Measurements from ENCODE around the gene ZNF175.

DNA sequence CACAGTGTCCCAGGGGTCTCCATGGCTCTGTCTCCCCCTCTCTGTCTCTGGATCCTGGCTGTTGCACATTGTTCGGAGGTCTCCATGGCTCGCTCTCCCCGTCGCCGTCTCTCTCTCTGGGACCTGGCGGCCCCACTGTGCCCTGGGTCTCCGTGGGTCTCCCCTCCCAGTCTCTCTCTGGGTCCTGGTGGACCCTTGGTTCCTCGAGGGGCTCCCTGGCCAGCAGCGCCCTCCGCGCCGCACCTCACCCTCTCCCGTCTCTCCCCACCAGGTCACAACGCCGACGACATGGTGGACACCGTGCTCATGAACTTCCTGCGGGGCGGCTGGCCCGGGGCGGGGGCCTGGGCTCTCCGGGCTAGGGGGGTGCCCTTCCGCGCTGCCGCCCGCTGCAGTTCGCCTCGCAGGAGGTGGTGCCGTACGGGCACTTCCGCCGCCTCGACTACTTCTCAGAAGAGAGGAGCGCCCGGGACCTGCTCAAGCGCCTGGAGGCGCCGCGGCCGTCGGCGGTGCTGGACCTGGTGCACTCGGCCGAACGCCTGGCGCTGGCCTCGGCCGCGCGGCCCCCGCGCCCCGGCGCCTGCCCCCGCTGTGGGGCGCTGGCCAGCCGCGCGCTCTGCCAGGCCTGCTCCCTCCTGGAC lies 30.0 kb downstream of the ZNF175 start:
- no peak for TF ChIP-seq POLR2A (IDR thresholded peaks at IDR 0.05)
- TF ChIP-seq, protein P1, sequence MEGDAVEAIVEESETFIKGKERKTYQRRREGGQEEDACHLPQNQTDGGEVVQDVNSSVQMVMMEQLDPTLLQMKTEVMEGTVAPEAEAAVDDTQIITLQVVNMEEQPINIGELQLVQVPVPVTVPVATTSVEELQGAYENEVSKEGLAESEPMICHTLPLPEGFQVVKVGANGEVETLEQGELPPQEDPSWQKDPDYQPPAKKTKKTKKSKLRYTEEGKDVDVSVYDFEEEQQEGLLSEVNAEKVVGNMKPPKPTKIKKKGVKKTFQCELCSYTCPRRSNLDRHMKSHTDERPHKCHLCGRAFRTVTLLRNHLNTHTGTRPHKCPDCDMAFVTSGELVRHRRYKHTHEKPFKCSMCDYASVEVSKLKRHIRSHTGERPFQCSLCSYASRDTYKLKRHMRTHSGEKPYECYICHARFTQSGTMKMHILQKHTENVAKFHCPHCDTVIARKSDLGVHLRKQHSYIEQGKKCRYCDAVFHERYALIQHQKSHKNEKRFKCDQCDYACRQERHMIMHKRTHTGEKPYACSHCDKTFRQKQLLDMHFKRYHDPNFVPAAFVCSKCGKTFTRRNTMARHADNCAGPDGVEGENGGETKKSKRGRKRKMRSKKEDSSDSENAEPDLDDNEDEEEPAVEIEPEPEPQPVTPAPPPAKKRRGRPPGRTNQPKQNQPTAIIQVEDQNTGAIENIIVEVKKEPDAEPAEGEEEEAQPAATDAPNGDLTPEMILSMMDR (IDR thresholded peaks at IDR 0.05): no peak

Data from prostate gland (tissue), 2 donors.